WERI-Rb-1 (cell line): ENCODE measurements around the gene PLA2G4E.
A peak's percentile ranks its signal among the peaks of the same experiment; 100 is the strongest.

Source experiments
- DNase-seq: peaks from one replicate; pipeline ENCODE4 v3.0.0-alpha.2; 2020
- H3K27ac ChIP-seq: fragments of 250-450 bp; sonication (Bioruptor Pico); 2 replicates; pipeline ENCODE4 v1.5.1; 2020; ENCODE audit warnings: mild to moderate bottlenecking, moderate library complexity
- H3K27me3 ChIP-seq: fragments of 250-450 bp; sonication (Bioruptor Pico); 2 replicates; pipeline ENCODE4 v1.5.1; 2021; ENCODE audit warnings: mild to moderate bottlenecking, low read depth, moderate library complexity; ENCODE audit not compliant: insufficient read depth, severe bottlenecking
- H3K36me3 ChIP-seq: fragments of 250-450 bp; sonication (Bioruptor Pico); 2 replicates; pipeline ENCODE4 v1.5.1; 2020; ENCODE audit warnings: mild to moderate bottlenecking, moderate library complexity
- H3K4me3 ChIP-seq: 2 replicates; pipeline ENCODE4 v1.5.1; 2011; ENCODE audit warnings: low read depth, mild to moderate bottlenecking, control low read depth, low read length
- H3K9me3 ChIP-seq: fragments of 250-450 bp; sonication (Bioruptor Pico); 2 replicates; pipeline ENCODE4 v1.5.1; 2021; ENCODE audit warnings: mild to moderate bottlenecking, moderate library complexity; ENCODE audit not compliant: severe bottlenecking
- TF ChIP-seq, protein P1 (sequence below): IDR thresholded peaks from 2 replicates; pipeline ENCODE4 v1.5.1; 2011; ENCODE audit warnings: low read depth, mild to moderate bottlenecking, control low read depth, inconsistent platforms, low read length

The PLA2G4E gene, protein sequence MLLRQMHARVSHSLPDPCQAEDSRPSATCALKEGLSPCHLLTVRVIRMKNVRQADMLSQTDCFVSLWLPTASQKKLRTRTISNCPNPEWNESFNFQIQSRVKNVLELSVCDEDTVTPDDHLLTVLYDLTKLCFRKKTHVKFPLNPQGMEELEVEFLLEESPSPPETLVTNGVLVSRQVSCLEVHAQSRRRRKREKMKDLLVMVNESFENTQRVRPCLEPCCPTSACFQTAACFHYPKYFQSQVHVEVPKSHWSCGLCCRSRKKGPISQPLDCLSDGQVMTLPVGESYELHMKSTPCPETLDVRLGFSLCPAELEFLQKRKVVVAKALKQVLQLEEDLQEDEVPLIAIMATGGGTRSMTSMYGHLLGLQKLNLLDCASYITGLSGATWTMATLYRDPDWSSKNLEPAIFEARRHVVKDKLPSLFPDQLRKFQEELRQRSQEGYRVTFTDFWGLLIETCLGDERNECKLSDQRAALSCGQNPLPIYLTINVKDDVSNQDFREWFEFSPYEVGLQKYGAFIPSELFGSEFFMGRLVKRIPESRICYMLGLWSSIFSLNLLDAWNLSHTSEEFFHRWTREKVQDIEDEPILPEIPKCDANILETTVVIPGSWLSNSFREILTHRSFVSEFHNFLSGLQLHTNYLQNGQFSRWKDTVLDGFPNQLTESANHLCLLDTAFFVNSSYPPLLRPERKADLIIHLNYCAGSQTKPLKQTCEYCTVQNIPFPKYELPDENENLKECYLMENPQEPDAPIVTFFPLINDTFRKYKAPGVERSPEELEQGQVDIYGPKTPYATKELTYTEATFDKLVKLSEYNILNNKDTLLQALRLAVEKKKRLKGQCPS

DNA sequence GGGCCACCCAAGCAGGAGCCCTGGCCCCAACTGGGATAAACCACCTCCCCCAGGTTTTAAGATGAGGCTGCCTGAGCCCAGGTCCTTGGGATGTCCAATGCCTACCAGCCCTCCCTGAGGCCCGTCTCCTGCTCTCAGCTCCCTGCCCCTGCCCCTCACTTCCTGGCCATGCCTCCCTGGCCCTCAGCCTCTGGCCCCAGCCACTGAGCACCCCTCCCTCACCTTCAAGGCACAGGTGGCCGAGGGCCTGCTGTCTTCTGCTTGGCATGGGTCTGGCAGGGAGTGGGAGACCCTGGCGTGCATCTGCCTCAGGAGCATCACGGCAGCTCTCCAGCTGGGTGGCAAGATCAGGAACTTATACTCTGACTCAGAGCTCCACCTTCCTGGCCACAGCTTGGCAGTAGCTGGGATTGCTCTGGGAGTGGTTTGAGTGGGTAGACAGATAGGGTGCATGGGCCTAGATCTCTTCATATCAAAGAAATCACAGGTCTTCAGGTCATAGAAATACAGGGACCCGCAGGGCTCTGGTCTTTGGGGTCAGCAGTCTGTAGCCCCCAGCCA, at the start of gene PLA2G4E:
Gene PLA2G4E, minus strand, starts transcription at position 330 of the 561 bp plus-strand sequence. Its CDS starts 12 bp downstream, at position 318.
- Histone ChIP-seq H3K9me3 (peaks cover 9% of the 10 kb centered on the region), H3K27ac (no peak within 1 kb of the TSS), H3K36me3 (no peaks in the 10 kb centered on the region), H3K4me3 (no peak within 1 kb of the TSS), H3K27me3 (no peaks in the 10 kb centered on the region)
- TF ChIP-seq, protein P1, sequence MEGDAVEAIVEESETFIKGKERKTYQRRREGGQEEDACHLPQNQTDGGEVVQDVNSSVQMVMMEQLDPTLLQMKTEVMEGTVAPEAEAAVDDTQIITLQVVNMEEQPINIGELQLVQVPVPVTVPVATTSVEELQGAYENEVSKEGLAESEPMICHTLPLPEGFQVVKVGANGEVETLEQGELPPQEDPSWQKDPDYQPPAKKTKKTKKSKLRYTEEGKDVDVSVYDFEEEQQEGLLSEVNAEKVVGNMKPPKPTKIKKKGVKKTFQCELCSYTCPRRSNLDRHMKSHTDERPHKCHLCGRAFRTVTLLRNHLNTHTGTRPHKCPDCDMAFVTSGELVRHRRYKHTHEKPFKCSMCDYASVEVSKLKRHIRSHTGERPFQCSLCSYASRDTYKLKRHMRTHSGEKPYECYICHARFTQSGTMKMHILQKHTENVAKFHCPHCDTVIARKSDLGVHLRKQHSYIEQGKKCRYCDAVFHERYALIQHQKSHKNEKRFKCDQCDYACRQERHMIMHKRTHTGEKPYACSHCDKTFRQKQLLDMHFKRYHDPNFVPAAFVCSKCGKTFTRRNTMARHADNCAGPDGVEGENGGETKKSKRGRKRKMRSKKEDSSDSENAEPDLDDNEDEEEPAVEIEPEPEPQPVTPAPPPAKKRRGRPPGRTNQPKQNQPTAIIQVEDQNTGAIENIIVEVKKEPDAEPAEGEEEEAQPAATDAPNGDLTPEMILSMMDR = no peak
- DNase-seq = no peak

DNA sequence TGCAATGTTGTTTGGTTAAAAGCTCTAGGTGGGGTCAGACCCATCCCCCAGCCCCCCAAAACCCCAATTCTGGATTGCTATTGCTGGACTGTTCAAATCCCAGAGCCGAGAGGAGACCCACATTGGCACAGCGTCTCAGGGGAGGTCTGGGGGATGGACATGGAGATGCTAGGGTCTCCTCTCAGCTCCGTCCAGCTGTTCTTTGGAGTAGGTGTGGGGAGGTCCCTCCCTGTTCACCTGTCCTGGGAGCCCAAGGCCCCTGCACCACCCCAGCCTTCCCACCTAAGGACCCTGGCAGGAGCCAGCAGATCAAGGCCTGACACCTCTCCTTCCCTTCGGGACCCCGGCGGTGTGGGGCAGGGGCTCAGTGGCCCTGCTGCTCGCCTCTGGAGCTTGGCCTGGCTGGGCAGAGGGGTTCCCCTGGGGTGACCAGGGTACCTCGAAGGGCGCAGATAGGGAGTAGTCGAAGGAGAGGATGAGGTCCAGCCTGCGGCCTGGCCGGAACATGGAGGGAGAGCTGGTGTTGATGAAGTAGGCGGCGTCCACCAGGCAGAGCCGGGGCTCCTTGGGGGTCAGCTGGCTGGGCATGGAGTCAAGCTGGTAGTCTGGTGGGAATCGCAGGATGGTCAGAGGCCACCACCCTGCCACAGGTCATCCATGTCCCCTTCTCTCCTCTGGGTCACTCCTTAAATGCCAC, 49.6 kb upstream of the PLA2G4E start:
- Histone ChIP-seq H3K27me3 (no peaks in the 10 kb centered on the region), H3K27ac (no peak overlapping the region), H3K36me3 (no peaks in the 10 kb centered on the region), H3K9me3 (no peaks in the 10 kb centered on the region), H3K4me3 (no peak overlapping the region)
- TF ChIP-seq, protein P1 = no peak
- no peak for DNase-seq

DNA sequence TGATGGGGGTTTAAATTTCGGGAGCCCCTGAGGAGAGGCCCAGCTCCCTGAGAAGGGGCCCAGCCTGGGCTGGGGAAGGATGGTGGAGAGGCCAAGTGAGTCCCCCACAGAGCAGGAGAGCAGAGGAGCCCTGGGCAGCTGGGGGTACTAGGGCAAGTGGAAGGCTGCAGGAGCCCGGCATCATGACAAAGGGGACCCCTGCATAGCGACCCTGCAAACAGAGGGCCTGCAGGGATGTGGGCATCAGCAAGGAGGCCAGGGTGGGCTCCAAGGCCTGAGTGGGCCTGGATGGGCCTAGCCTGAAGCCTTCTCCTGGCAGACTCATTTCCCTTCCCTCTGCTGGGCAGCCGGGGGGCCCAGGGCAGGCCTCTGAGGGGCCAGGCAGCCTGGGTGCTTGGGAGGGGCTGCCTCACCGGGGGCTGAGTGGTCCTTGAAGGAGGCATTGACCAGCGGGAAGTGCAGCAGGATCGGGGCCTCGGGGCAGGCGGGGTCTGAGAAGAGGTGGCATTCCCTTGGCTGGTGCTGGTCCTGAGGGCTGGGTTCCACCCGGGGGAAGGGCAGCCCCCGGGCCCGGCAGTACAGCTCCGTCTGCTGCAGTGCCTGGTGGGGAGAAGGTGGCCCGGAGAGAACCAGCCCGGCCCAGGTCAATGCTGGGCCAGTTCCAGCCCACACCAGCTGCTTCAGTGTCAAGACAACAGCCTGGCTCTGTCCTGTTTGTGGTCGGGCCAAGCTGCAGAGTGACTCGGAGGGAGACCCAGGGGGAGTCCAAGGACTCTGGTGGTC, 48.8 kb upstream of the PLA2G4E start:
- Histone ChIP-seq H3K4me3 (no peak overlapping the region), H3K27ac (no peak overlapping the region), H3K27me3 (no peaks in the 10 kb centered on the region), H3K36me3 (no peaks in the 10 kb centered on the region), H3K9me3 (no peaks in the 10 kb centered on the region)
- DNase-seq = no peak
- TF ChIP-seq, protein P1 = no peak

DNA sequence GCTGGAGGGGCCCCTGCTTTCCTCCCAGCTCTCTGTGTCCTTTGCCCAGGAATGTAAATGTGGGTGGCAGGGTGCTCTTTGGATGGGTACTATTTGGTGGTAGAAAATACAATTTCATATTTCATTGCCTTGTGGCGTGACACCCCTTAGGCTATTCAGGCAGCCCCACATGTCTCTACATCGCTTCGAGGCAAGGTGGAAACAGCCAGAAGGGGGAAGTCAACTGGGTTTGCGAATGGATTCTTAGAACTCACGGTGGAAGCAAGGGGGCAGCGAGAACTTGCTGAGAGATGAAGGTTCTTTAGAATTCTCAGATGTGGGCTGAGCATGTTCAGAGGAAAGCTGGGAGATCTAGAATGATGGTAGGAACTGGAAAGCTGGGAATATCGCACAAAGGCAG, 48.2 kb upstream of the PLA2G4E start:
- H3K27me3 ChIP-seq = no peaks in the 10 kb centered on the region
- H3K27ac ChIP-seq = no peak overlapping the region
- TF ChIP-seq, protein P1 = peak; percentile 35; the same call in 1 of the 2 replicates
- H3K9me3 ChIP-seq = no peaks in the 10 kb centered on the region
- DNase-seq = no peak
- no peaks in the 10 kb centered on the region for H3K36me3 ChIP-seq
- H3K4me3 ChIP-seq = no peak overlapping the region

DNA sequence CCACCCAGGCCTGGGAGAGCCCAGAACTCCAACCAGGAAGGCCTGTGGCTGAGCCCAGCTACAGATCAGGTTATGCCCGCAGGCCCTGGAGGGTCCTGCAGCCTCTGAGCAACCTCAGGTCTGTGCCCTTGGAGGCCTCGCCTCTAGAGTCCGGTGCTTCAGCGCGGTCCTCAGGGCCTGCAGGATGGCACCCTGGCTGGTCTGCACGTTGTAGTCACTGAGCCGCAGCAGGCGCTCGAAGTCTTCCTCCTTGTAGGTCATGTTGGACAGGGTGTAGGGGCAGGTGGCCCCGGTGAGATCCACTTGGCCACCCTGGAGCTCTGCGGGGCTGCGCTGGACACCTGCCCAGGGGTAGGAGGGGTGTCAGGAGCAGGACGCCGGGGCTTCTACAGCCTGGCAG, 47.8 kb upstream of the PLA2G4E start:
- H3K27me3 ChIP-seq = no peaks in the 10 kb centered on the region
- H3K27ac ChIP-seq = no peak overlapping the region
- TF ChIP-seq, protein P1 = no peak
- no peaks in the 10 kb centered on the region for H3K36me3 ChIP-seq
- H3K4me3 ChIP-seq = no peak overlapping the region
- DNase-seq = no peak
- no peaks in the 10 kb centered on the region for H3K9me3 ChIP-seq
